ENCODE data around the gene LIPC.

GRCh38 chr15:58520464-58520863 lies 88.7 kb downstream of the LIPC start:
- no peak for TF ChIP-seq CTCF (IDR thresholded peaks at IDR 0.05)
- TF ChIP-seq POLR2A (IDR thresholded peaks at IDR 0.05): no peak
